ENCODE results near the gene TRIO.

- TF ChIP-seq CTCF (IDR thresholded peaks at IDR 0.05; ENCODE audit: low read length), result no peak
- no peak for TF ChIP-seq EZH2 (optimal IDR thresholded peaks at IDR 0.05; ENCODE audit: low read depth, low read length)
- no peak for TF ChIP-seq EZH2phosphoT487 (IDR thresholded peaks at IDR 0.05; ENCODE audit: low read length)
These were observed 28.5 kb downstream of the TRIO start for GRCh38 chr5:14171621-14172020.
